RKO (cell line): ENCODE results near the gene ARF5.

Experiments
- DNase-seq: peaks from one replicate; pipeline ENCODE4 v3.0.0-alpha.2; 2016; ENCODE audit warnings: low spot score

ARF5 gene

DNA sequence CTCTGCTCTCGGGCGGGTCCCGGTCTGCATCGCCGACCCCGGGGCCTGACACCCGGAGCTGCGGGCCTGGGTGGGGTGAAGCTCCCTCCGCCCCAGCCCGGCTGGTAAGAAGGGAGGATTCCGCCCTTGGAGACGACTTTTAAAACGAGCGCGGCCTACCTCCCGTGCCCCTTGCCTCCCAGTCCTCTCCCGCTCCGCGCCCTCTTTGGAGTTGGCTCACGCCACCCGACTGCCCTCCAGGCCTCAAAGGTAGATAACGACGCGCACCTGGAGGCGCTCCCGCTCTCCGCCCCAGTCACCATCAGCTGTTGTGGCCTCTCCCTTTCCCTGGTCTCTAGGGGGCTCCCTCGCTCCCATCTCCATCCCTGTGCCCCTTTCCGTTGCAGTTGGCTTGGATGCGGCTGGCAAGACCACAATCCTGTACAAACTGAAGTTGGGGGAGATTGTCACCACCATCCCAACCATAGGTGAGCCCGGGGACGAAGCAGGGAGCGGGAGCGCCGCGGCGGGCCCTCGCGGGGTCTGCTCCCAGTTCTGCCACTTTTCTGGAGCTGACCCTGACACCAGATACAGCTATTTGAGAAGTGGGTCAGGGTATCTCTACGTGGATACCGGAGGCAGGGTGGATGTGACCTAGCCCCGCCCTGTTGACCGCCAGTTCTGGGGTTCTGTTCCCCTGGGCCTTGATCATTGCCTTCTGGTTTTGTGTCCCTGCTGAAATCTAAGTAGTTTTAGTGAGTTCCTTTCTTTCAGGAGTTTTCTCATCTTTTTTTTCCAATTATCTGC lies 679 bp downstream of the ARF5 start:
- DNase-seq: peak; percentile 70

DNA sequence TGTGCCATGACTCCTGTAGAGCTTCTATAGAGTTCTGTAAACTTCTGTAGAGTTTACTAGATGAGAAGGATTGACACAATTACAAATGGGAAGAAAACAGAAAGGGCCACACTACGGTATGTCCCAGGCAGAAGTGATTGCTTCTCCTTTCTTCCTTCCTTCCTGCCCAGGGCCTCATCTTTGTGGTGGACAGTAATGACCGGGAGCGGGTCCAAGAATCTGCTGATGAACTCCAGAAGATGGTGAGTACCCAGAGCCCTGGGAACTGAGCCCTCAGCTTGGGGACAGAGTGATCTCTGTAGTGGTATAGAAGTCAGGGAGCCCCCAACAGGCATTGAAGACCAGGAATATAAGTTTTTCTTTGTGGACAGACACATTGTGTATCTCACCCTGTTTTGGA lies 1.7 kb downstream of the ARF5 start:
- DNase-seq: no peak

DNA sequence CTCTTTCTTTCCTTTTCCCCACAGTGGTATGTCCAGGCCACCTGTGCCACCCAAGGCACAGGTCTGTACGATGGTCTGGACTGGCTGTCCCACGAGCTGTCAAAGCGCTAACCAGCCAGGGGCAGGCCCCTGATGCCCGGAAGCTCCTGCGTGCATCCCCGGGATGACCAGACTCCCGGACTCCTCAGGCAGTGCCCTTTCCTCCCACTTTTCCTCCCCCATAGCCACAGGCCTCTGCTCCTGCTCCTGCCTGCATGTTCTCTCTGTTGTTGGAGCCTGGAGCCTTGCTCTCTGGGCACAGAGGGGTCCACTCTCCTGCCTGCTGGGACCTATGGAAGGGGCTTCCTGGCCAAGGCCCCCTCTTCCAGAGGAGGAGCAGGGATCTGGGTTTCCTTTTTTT lies 3.0 kb downstream of the ARF5 start:
- no peak for DNase-seq

DNA sequence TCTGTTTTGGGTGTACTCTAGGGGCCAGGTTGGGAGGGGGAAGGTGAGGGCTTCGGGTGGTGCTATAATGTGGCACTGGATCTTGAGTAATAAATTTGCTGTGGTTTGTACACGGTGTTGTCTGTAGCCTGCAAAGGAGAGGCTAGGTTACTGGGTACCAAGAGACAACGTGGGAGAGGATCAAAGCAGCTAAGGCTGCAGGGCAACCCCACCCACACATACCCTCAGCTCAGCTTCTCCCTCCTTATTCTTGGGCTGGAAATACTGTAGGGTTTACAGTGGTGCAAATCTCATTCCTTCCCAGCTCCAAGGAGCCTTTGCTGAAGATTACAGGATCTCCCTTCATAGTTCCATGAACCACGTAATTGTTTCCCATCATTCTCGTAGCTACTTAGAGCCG lies 3.4 kb downstream of the ARF5 start:
- no peak for DNase-seq

DNA sequence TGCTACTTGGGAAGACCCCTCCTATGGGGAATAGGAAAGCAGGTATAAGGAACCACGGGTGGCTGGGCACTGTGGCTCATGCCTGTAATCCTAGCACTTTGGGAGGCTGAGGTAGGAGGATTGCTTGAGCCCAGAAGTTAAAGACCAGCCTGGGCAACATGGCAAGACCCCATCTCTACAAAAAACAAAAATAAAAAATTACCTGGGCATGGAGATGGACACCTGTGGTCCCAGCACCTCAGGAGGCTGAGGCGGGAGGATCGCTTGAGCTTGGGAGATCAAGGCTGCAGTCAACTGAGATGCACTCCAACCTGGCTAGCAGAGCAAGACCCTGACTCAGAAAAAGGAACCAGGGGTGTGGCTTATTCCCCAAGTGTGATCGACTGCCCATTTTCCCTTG lies 4.3 kb downstream of the ARF5 start:
- no peak for DNase-seq

DNA sequence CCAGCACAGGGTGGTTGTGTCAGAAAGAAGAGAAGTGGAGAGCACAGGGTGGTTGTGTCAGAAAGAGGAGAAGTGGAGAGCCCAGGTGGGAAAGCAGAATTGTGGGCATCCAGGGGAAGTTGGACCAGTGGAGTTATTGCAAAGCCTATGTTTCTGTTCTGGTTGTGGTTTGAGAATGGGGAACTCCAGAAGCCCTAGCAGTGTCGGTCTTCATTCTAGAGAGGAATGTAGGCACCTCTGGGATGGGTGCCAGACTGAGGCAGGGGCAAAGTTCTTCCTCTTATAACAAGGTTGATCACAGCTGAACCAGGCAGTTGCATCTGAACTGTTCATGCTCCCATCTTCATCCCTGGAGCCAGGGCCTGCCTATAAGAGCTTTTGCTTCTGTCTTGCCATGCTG lies 6.3 kb downstream of the ARF5 start:
- no peak for DNase-seq

DNA sequence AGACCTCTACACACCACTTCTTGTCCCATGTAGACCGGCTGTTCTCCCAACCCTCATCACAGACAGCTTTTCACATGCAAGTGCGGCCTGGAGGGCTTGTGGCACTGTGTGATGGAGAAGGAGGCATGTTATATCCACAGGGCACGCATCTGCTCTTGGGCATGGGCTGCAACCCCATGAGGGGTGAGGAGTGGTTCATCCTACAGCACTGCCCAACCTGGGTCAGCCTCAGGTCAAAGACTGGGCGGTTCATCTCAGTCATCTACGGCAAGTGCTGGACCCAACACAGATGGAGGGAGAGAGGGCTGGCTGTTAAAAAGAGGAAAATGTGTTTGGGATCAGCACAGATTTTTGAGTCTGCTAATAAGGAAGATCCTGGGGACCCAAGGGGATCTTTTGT lies 7.5 kb downstream of the ARF5 start:
- DNase-seq: no peak

DNA sequence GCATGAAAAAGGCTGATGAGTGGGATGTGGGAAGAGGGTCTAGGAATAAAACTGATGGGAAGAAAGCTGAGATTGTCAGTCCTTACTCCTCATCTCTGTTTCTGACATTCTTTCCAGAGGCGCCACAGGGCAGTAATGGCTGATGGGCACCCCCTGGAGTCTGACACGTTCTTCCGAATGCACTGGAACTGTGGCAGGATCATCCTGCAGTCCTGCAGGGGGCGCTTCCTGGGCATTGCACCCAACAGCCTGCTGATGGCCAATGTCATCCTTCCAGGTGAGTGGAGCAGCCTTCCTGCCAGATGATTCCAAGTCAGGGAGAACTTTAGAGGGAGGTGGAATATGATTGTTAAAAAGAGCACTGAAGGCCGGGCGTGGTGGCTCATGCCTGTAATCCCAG lies 10.1 kb downstream of the ARF5 start:
- peak; percentile 28 for DNase-seq

DNA sequence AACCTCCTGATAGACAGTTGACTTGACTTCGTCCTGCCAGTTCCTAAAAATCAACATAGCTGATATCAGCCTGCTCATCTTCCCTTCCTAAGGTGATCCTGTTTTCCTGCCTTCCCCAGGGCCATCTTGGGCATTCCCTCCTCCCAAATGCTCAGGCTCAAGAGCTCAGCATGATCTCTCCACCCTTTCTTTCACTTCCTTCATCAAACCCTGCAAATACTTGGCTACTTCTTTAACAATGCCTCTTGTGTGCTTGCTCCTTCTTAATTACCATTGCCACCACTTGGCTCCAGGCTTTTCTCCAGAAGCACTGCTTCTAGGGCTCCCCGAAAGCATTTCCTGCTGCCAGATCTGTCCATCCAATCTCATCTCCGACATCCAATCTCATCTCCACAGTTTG lies 12.7 kb downstream of the ARF5 start:
- no peak for DNase-seq

DNA sequence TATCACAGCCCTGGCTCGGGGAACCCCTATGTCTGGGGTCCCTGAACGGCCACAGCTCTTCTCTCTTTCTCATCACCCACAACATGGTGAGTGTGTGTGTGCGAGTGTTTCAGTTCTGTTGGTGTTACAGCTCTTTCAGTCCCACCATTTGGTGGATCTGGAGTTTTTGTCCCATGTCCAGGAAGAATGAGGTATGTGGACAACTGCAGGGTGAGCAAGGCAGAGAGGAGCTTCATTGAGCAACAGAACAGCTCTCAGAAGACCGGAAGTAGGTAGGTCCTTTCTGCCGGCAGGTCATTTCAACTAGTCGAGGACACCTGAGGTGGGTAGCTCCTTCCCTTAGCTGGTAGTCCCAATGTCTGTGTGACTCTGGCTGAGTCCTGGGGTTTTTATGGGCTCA lies 20.2 kb downstream of the ARF5 start:
- no peak for DNase-seq

DNA sequence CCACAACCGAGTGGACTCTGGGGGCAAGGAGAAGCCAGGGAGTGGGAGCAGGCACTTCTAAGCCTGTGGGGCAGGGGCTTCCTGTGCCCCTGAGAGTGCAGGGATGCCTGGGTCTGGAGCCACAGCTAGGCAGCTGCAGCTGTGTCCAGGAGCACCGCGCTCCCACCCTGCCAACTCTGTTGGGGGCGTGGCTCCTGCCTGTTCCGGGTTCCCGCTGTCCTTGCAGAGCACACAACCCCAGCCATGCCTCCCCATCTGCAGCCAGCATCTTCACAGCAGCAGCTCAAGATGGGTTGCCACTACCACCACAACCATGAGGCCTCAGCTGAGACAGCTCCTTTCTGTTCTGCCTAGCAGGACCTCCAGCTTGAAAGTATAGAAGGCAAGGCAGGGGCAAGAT lies 21.1 kb downstream of the ARF5 start:
- no peak for DNase-seq

DNA sequence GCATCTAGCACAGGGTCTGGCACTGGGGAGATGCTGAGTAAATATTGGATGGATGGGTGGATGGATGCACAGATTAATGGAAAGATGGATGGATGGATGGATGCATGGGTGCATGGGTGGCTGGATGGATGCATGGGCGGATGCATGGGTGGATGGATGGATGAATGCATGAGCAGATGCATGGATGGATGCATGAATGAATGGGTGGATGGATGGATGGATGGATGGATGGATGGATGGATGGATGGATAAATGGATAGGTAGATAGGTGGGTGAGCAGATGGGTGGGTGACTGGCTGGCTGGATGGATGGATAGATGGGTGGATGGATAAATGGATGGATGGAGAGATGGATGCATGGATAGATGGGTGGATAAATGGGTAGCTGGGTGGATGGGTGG lies 24.1 kb downstream of the ARF5 start:
- DNase-seq: no peak

DNA sequence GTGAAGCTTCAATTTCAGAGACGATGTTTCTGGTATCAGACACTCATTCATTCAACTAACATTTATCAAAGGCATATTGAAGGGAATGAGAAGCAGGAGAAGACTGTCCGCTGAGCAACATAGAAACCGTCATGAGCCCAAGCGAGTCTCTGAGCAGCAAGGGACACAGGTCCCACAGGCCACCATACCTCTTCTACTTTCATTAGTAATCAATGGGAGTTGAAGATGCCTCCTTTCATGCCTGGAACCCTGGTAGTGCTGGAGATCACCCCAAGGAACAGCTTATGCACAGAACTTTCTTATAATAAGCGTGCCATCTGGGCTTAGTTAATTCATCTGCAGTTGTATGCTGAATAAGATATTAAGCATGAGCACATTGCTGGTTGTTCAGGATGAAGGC lies 28.5 kb downstream of the ARF5 start:
- DNase-seq: no peak

DNA sequence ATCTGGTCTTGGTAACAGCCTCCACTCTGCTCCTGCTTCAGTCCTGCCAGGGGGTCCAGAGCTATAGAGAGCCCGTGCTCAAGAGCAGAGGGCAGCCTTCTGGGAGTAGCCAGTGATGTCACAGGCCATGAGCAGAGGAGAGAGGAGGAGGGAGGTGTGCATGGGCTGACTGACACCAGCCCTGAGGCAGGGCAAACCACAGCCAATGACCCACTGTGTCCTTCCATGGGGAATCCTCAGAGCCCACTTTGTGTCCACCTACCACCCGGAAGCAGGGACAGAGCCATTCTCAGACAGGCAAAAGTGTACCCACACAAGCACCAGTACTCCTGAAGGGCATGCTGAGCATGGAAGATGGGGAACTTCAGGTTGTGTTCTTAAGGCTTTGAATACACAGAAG lies 29.8 kb downstream of the ARF5 start, which contains the start of gene PAX4:
Gene PAX4 (minus strand): TSS at position 101 of the 400 bp plus-strand sequence. CDS start 2,214 bp downstream, outside the sequence.
- no peak for DNase-seq

DNA sequence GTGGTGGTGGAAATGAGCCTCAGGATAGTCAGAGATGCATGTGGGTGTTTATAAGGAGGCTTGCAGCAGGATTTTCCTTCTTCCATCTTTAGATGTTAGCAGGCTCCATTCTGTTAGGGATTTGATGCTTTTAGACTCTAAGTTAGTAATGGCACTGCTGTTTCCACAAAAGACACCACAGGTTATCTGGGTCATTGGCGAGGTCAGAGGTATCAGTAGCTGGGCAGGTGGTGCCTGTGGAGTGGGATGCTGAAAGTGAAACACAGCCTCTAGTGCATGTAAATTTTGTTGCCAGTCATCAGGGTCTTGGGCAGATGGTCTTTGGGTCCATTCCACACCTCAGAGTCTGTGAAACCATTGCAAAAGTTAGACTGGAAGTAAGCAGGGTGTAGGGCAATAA lies 30.6 kb downstream of the ARF5 start:
- DNase-seq: no peak

DNA sequence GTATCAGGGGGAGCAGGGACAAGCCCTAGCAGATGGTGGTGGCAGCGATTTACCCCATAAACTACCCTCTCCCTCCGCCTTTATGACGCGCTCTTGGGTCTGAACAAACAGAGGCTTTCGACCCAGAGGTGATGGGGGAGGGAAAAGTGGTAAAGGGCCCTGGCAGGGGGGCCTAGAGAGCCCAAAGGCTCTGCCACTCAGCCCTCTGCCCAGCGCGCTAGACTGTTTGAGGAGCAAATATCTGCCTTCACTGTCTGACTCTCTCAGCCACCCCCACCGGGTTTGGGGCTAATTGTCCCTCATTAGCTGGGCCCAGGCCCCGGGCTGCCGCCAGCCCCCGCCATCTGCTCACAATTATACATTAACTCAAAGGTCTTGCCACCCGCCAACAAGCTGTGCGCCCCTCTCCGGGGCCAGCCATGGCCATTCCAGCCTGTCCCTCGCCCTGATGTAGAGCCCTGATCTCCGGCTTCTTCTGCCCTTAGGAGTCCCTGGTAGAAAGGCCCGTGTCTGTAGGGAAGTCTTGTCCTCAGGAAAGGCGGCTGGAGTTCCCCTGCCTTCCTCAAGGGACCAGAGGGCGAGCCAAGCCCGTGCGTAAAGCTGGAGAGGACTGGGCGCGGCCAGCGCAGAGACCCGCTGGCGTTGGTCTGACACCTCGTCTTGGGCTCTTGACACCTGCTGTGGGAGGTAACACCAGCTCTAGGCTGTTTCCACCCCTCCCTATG lies 31.6 kb downstream of the ARF5 start:
- no peak for DNase-seq

DNA sequence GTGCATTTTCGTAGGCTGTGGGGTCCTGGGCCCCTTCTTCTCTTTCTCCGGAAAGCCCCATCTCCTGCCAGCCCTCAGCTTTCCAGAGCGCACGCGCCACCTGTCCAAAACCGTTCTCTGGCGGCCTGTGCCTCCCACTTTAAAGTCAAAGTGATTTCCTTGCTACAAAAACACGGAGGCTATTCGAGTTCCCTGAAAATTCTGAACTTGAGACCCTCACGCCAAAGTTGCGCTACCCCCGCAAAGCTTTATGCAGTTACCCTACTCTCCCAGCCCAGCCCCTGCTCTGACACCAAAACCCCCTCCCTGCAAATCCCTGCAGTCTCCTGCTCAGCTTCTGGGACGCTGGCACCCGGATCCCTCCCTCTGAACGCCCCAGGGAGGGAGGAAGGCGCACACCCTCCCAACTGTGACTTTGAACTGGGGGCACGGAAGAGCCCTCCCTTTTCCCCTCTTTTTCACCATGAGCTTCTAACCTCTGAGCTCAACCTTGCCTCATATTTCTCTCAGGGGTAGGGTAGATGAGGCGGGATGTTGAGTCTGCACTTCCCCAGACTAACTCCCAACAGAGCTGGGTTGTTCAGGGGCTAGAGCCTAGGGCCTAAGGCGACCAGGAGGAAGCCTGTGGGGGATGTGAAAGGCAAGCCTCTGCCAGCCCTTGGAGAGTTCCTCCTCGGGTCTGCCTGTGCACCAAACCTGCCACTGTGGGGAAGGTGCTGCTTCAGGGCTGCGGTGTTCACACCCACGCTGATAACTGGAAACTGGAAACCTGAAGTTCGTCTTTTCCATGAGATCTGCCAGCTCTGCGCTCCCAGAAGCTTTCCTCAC lies 32.4 kb downstream of the ARF5 start:
- DNase-seq: no peak

DNA sequence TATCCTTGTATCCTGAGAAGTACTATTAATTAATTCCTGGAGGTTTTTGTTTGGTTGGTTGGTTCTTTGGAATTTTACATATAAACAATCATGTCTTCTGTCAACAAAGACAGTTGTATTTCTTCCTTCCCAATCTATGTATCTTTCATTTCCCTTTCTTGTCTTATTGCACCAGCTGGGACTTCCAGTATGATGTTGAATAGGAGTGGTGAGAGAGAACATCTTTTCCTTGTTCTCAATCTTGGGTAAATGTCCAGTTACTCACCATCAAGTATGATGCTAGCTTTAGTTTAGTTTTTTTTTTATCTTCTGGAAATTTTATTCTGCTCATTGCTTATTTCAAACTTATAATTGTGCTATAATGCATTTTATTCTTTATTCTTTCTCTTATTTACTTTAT lies 37.1 kb downstream of the ARF5 start:
- DNase-seq: no peak

DNA sequence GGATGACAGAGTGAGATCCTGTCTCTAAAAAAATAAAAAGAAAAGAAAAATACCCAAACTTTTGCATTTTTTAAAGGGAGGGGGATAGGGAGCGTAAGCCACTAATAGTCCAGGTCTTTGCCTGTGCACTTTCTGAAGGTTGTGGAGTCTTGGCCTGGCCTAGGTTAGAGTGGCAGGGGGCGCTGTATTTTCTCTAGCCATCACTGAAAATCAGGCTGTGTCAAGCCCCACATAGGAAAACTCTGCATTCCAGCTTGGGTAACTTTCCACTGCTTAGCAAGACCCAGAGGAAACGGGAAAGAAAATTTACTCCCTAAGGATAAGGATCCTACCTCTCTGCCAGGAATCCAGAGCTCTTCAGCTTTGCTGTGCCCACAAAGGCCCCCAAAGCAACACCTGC lies 40.2 kb downstream of the ARF5 start:
- DNase-seq: no peak

DNA sequence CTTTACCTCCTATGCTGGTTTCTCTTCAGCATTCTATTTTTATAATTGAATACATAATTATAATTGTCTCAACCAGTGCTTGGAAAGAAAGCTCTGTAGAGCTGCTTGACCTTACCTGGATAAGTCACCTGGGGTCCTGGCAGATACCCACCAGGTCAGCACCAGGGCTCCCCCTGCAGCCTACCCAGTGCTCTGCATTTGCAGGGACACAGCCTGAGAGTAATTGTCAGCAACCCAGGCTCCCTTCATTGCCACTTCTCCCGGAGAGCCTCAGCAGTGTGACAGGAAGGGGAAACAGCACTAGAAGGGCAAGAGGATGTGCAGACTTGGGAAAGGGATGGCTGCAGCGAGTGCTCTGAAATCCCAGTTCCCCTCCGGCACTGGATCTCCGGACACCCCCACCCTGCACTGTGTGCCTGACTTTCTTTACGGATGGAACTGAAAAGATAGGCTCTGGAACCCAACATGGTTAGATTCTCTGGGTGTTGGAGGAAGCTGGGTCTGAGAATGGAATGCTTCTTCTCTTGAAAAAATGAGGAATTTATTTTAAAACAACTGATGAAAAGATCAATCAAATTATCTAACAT lies 41.1 kb downstream of the ARF5 start:
- no peak for DNase-seq

DNA sequence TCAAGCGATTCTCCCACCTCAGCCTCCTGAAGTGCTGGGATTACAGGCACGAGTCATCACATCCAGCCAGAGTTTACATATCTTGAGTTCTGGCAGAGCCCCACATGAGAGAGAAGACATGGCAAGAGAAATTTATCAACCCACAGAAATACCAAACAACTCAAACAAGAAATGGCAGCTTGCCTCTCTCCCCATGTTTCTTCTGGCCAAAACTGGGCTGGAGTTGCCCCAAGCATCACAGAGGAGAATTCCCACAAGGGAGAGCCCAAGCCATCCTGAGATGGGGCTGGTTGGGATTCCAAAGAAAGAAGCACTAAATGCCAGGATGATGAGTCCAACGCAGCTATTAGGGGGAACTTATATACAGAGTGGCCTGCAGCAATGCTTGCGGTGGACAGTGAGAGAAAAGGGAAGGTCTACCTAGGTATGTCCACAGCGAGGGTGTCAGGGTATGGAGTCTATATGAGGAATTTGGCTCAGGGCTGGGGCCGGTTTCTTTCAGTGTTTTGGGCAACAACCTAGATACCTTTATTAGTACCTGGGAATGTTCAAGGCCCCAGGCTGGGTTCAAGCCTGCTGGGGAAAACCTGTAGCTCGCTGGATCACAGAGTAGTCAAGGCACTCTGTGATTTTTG lies 44.2 kb downstream of the ARF5 start:
- no peak for DNase-seq
